GM12878 (cell line): Measurements from ENCODE around the gene ZNF213. TPM values are rescaled to one million over a fixed set of nuclear protein-coding genes. Genes with fewer than 3 reads are reported as not detected.

Experiments
- ATAC-seq: fragments of 200-7000 bp; cut with Tn5 transposase; 3 replicates; pipeline ENCODE4 v1.9.1; 2020; ENCODE audit warnings: mild to moderate bottlenecking, moderate library complexity
- BruUV-seq: library from RNA; stranded (reverse); fragments of 400-500 nt; replicated peaks from 2 replicates; lab custom pipeline; 2021; lab: Mats Ljungman, UMichigan
- CTCF ChIA-PET: fragments of 300-600 bp; sonication (Branson Sonifier 250); formaldehyde crosslinking; extraction: SDS; loops from one replicate; lab custom pipeline; 2021; ENCODE audit warnings: inconsistent platforms; lab: Yijun Ruan, JAX
- POLR2A ChIA-PET: fragments of 350-600 bp; formaldehyde crosslinking; extraction: SDS; loops from one replicate; lab custom pipeline; 2021; ENCODE audit warnings: inconsistent platforms; lab: Charles Lee
- RAD21 ChIA-PET: fragments of 300-600 bp; sonication (Branson Sonifier 250); formaldehyde crosslinking; loops from one replicate; lab custom pipeline; 2023; ENCODE audit warnings: antibody characterized with exemption; ENCODE audit not compliant: unreplicated experiment; lab: Charles Lee
- SMC1A ChIA-PET: fragments of 300-600 bp; sonication (Branson Sonifier 250); formaldehyde crosslinking; loops from one replicate; lab custom pipeline; 2023; ENCODE audit not compliant: unreplicated experiment, uncharacterized antibody; lab: Charles Lee
- DNase-seq: peaks from one replicate; pipeline ENCODE4 v3.0.0-alpha.2; 2011; ENCODE audit warnings: low read depth, low spot score
- FAIRE-seq: peaks from 3 replicates; lab custom pipeline; 2011; peaks lifted over from hg19 to GRCh38; lab: Jason Lieb, UNC
- H2AFZ ChIP-seq: 2 replicates; pipeline ENCODE4 v1.6.0; 2011; ENCODE audit warnings: low read depth, low read length, control low read depth; ENCODE audit not compliant: control insufficient read depth
- H3K27ac ChIP-seq: 2 replicates; pipeline ENCODE4 v1.5.1; 2011; ENCODE audit warnings: control low read depth; ENCODE audit not compliant: control insufficient read depth, insufficient read depth
- H3K27me3 ChIP-seq, 2 experiments: replicated peaks in 1 of 2; 2 replicates each; pipeline versions ENCODE4 v1.6.0 to v1.6.1; 2011; ENCODE audit warnings: low read length in 1 of 2; ENCODE audit not compliant: control insufficient read depth in 2 of 2, insufficient read depth in 2 of 2
- H3K36me3 ChIP-seq, 2 experiments: 2 replicates each; pipeline ENCODE4 v1.5.1; 2011; ENCODE audit warnings: low read length in 1 of 2; ENCODE audit not compliant: control insufficient read depth in 2 of 2, insufficient read depth in 2 of 2
- H3K4me1 ChIP-seq: 2 replicates; pipeline ENCODE4 v1.6.1; 2011; ENCODE audit warnings: mild to moderate bottlenecking, low read length, moderate library complexity, mixed read lengths; ENCODE audit not compliant: control insufficient read depth, insufficient read depth
- H3K4me2 ChIP-seq: 2 replicates; pipeline ENCODE4 v1.6.0; 2011; ENCODE audit warnings: control low read depth; ENCODE audit not compliant: control insufficient read depth, insufficient read depth
- H3K4me3 ChIP-seq: fragments of 200-600 bp; sonication (generic); 2 replicates; pipeline ENCODE4 v1.5.1; 2016
- H3K79me2 ChIP-seq: 2 replicates; pipeline ENCODE4 v1.6.0; 2011; ENCODE audit warnings: low read length; ENCODE audit not compliant: control insufficient read depth, insufficient read depth
- H3K9ac ChIP-seq: 2 replicates; pipeline ENCODE4 v1.8.0; 2011; ENCODE audit warnings: low read length, control low read depth, mixed read lengths; ENCODE audit not compliant: control insufficient read depth, insufficient read depth
- H3K9me3 ChIP-seq: replicated peaks from 3 replicates; pipeline ENCODE4 v1.5.1; 2011; ENCODE audit warnings: mild to moderate bottlenecking, low read length; ENCODE audit not compliant: control insufficient read depth, insufficient read depth
- H4K20me1 ChIP-seq: 2 replicates; pipeline ENCODE4 v1.6.0; 2011; ENCODE audit not compliant: control insufficient read depth, insufficient read depth
- BCL11A ChIP-seq: IDR thresholded peaks from 2 replicates; pipeline ENCODE4 v1.6.1; 2011; ENCODE audit warnings: low read depth, low read length
- CREB1 ChIP-seq: IDR thresholded peaks from 2 replicates; pipeline ENCODE4 v1.6.1; 2012; ENCODE audit warnings: low read depth, mild to moderate bottlenecking, inconsistent platforms
- CREM ChIP-seq: IDR thresholded peaks from 2 replicates; pipeline ENCODE4 v1.6.1; 2014; ENCODE audit warnings: antibody characterized with exemption, low read depth
- ELK1 ChIP-seq: IDR thresholded peaks from 2 replicates; pipeline ENCODE4 v1.6.1; 2012; ENCODE audit warnings: low read depth, low read length, improper control_type of control experiment
- FOXK2 ChIP-seq: fragments of 450-650 bp; IDR thresholded peaks from 2 replicates; pipeline ENCODE4 v1.6.1; 2017; ENCODE audit warnings: mild to moderate bottlenecking, moderate library complexity
- IKZF1 ChIP-seq: fragments of 450-650 bp; conservative IDR thresholded peaks from 2 replicates; pipeline ENCODE4 v1.6.1; 2017; ENCODE audit warnings: antibody characterized with exemption, mild to moderate bottlenecking
- JUNB ChIP-seq: IDR thresholded peaks from 2 replicates; pipeline ENCODE4 v1.6.1; 2016; ENCODE audit warnings: antibody characterized with exemption, mild to moderate bottlenecking
- JUND ChIP-seq: IDR thresholded peaks from 2 replicates; pipeline ENCODE4 v1.6.1; 2012; ENCODE audit warnings: low read depth, mild to moderate bottlenecking, low read length, improper control_type of control experiment, moderate library complexity
- MEF2A ChIP-seq: IDR thresholded peaks from 2 replicates; pipeline ENCODE4 v1.6.1; 2011; ENCODE audit warnings: low read depth, mild to moderate bottlenecking, low read length, moderate library complexity; ENCODE audit not compliant: insufficient read depth
- NBN ChIP-seq: fragments of 450-650 bp; IDR thresholded peaks from 2 replicates; pipeline ENCODE4 v1.6.1; 2016
- PML ChIP-seq: IDR thresholded peaks from 2 replicates; pipeline ENCODE4 v1.6.1; 2012; ENCODE audit warnings: low read length, inconsistent platforms
- RAD21 ChIP-seq: IDR thresholded peaks from 2 replicates; pipeline ENCODE4 v1.6.1; 2011; ENCODE audit warnings: mild to moderate bottlenecking, low read depth, low read length, moderate library complexity; ENCODE audit not compliant: insufficient read depth
- SIN3A ChIP-seq: IDR thresholded peaks from 2 replicates; pipeline ENCODE4 v1.6.1; 2012; ENCODE audit warnings: low read depth, low read length, improper control_type of control experiment
- YY1 ChIP-seq: IDR thresholded peaks from 2 replicates; pipeline ENCODE4 v1.6.1; 2011; ENCODE audit warnings: low read depth, mild to moderate bottlenecking, low read length
- ZBED1 ChIP-seq: IDR thresholded peaks from 2 replicates; pipeline ENCODE4 v1.6.1; 2016; ENCODE audit warnings: borderline replicate concordance
- ZNF217 ChIP-seq: fragments of 450-650 bp; IDR thresholded peaks from 2 replicates; pipeline ENCODE4 v1.6.1; 2017; ENCODE audit warnings: antibody characterized with exemption, mild to moderate bottlenecking
- WGBS: methylation state at CpG from one replicate; pipeline ENCODE4 v1.1.6; 2016; ENCODE audit warnings: low lambda C conversion rate; ENCODE audit not compliant: insufficient replicate concordance, insufficient coverage; ENCODE audit errors: missing lambda C conversion rate; 5-methylcytosine and 5-hydroxymethylcytosine counted together
- in situ Hi-C: fragments of 300-500 bp; cut with MboI; formaldehyde crosslinking; loops from 9 replicates; pipeline ENCODE4 v1.14.3; 2018; ENCODE audit warnings: mixed read lengths
- intact Hi-C: fragments of 100-400 bp; cut with micrococcal nuclease; formaldehyde crosslinking; loops from one replicate; pipeline ENCODE4 v1.14.2; 2022; ENCODE audit not compliant: unreplicated experiment
- polyA plus RNA-seq, 11 experiments: library from polyadenylated mRNA; depleted of rRNA in 4 of 11; unstranded in 6 of 11; stranded (reverse) in 5 of 11; fragments of >200 nt; fragmentation: Nextera tagmentation in 4 of 11; fragmentation: Illumina TruSeq in 1 of 11; extraction: Ambion mirVana in 4 of 11; extraction: Trizol in 1 of 11; gene quantifications; 1 replicate in 1 of 11; 2 replicates in 10 of 11; pipeline versions ENCODE4 v1.2.1 to v1.2.3, GENCODE V29; 2011 to 2016; ENCODE audit warnings: inconsistent platforms in 2 of 11, missing spikeins in 2 of 11, low read depth in 1 of 11
- total RNA-seq, 4 experiments: library from RNA; depleted of rRNA in 3 of 4; stranded (reverse); fragments of >200 nt in 3 of 4; fragmentation: Illumina TruSeq in 1 of 4; extraction: Trizol in 1 of 4; gene quantifications; 2 replicates each; pipeline versions ENCODE4 v1.2.1 to v1.2.3, GENCODE V29; 2013 to 2021

ZNF213 gene
- total and polyA plus RNA-seq, 10 of the 15 experiments (the other 5 are each of a cell fraction or from before 2014, with no cell fraction given): 0.53 to 9.4 (median 1.1) TPM

- ATAC-seq (no peak), FAIRE-seq (no peak), DNase-seq (no peak)
- peaks cover 3% of the 10 kb centered on the region; the same call in 1 of the 2 replicates for H3K4me1 ChIP-seq
- H4K20me1 ChIP-seq: no peaks in the 10 kb centered on the region
- H3K4me2 ChIP-seq: peak overlapping the region; percentile 89
- H3K27ac ChIP-seq: no peak overlapping the region
- ChIA-PET POLR2A (no interaction called here), RAD21 (interaction anchor here (0.6 to 2.4 kb wide), 4 partner anchors 14 to 93 kb away, joined by 3 to 9 read pairs (median 4); no protein-coding TSS in a partner anchor), SMC1A (interaction anchor here (1.0 kb wide), 1 partner anchor 16 kb away, joined by 4 read pairs; no protein-coding TSS in a partner anchor), CTCF (interaction anchor here (1.0 to 3.5 kb wide), 6 partner anchors 14 to 120 kb away, joined by 3 to 24 read pairs (median 4); no protein-coding TSS in a partner anchor)
- intact Hi-C loops: loop anchor here (10.0 kb wide), 1 partner anchor 113 kb away; no protein-coding TSS in a partner anchor
- H3K27me3 ChIP-seq: no peaks in the 10 kb centered on the region
- no peaks in the 10 kb centered on the region for H3K79me2 ChIP-seq
- H3K9me3 ChIP-seq: no peaks in the 10 kb centered on the region; the same call in 2 of the 3 replicates
- no peak overlapping the region for H3K9ac ChIP-seq
- no peaks in the 10 kb centered on the region for H3K36me3 ChIP-seq
- no TSS peak for BruUV-seq
- under 1% methylated on average over 15 of the region's 15 CpGs for WGBS
- TF ChIP-seq PML (0 out of 2 replicates have a peak, but pooled peaks have one; percentile 24), MEF2A (no peak), SIN3A (0 out of 2 replicates have a peak, but pooled peaks have one; percentile 49)
- H3K4me3 ChIP-seq: peak overlapping the region; percentile 62
- H2AFZ ChIP-seq: no peak overlapping the region; the same call in 1 of the 2 replicates
- in situ Hi-C loops: no loop called here
Observed at GRCh38 chr16:3152027-3152276, 17.1 kb downstream of the ZNF213 start.

- peak; percentile 13 for FAIRE-seq
- TF ChIP-seq ZNF217: peak; percentile 28; the same call in 1 of the 2 replicates
- 0 out of 2 replicates have a peak, but pooled peaks have one; percentile 27 for TF ChIP-seq BCL11A
- TF ChIP-seq JUNB: no peak
- 0 out of 2 replicates have a peak, but pooled peaks have one; percentile 24 for TF ChIP-seq ZBED1
- TF ChIP-seq SIN3A: 0 out of 2 replicates have a peak, but pooled peaks have one; percentile 41
- peak; percentile 76 for TF ChIP-seq IKZF1
- TF ChIP-seq FOXK2: 0 out of 2 replicates have a peak, but pooled peaks have one; percentile 38
- TF ChIP-seq ELK1: 0 out of 2 replicates have a peak, but pooled peaks have one; percentile 51
- 0 out of 2 replicates have a peak, but pooled peaks have one; percentile 25 for TF ChIP-seq CREM
- peak; percentile 14; the same call in 1 of the 2 replicates for TF ChIP-seq YY1
- TF ChIP-seq NBN: peak; percentile 68
- TF ChIP-seq CREB1: peak; percentile 42; the same call in 1 of the 2 replicates
- TF ChIP-seq JUND: no peak
- TF ChIP-seq RAD21: peak; percentile 49
Observed at GRCh38 chr16:3152277-3152990, 17.6 kb downstream of the ZNF213 start.

More at GRCh38 chr16:3152277-3152990, 17.6 kb downstream of the ZNF213 start:
- intact Hi-C loops (loop anchor here (10.0 kb wide), 1 partner anchor 112 kb away; no protein-coding TSS in a partner anchor), in situ Hi-C loops (no loop called here)
- no peak overlapping the region for H3K27ac ChIP-seq
- H3K9ac ChIP-seq: no peak overlapping the region
- peak overlapping the region; percentile 13 for H2AFZ ChIP-seq
- H3K4me2 ChIP-seq: peak overlapping the region; percentile 89
- H3K79me2 ChIP-seq: no peaks in the 10 kb centered on the region
- no TSS peak for BruUV-seq
- H3K4me3 ChIP-seq: peak overlapping the region; percentile 62
- peaks cover 4% of the 10 kb centered on the region; the same call in 1 of the 2 replicates for H3K4me1 ChIP-seq
- no peaks in the 10 kb centered on the region for H4K20me1 ChIP-seq
- DNase-seq: peak; percentile 77
- RAD21 ChIA-PET: interaction anchor here (0.6 to 2.4 kb wide), 4 partner anchors 14 to 93 kb away, joined by 3 to 9 read pairs (median 4); no protein-coding TSS in a partner anchor
- POLR2A ChIA-PET: no interaction called here
- H3K36me3 ChIP-seq: no peaks in the 10 kb centered on the region
- SMC1A ChIA-PET: interaction anchor here (1.0 kb wide), 1 partner anchor 15 kb away, joined by 4 read pairs; no protein-coding TSS in a partner anchor
- ATAC-seq: peak; percentile 31
- H3K9me3 ChIP-seq: no peaks in the 10 kb centered on the region; the same call in 2 of the 3 replicates
- H3K27me3 ChIP-seq: no peaks in the 10 kb centered on the region
- CTCF ChIA-PET: interaction anchor here (1.0 to 3.5 kb wide), 6 partner anchors 13 to 121 kb away, joined by 3 to 24 read pairs (median 4); no protein-coding TSS in a partner anchor
- WGBS: 2% methylated on average over 42 of the region's 42 CpGs
